Subcutaneous abdominal adipose tissue (tissue), 5 donors: ENCODE measurements around the gene LCK.

Experiments
- H3K27ac ChIP-seq: one replicate; pipeline ENCODE4 v1.7.0; 2013; ENCODE audit warnings: low read depth, mild to moderate bottlenecking, inconsistent platforms, low read length, moderate library complexity
- H3K27me3 ChIP-seq, 5 donors: one replicate each; pipeline ENCODE4 v1.7.0; 2013; ENCODE audit warnings: low read length in 5 of 5, inconsistent platforms in 1 of 5; ENCODE audit not compliant: control insufficient read depth in 5 of 5, insufficient read depth in 4 of 5
- H3K36me3 ChIP-seq, 5 donors: one replicate each; pipeline ENCODE4 v1.7.0; 2013; ENCODE audit warnings: low read length in 5 of 5; ENCODE audit not compliant: control insufficient read depth in 5 of 5, insufficient read depth in 5 of 5
- H3K4me1 ChIP-seq, 5 donors: one replicate each; pipeline ENCODE4 v1.7.0; 2013; ENCODE audit warnings: low read length in 5 of 5, mild to moderate bottlenecking in 3 of 5, moderate library complexity in 1 of 5; ENCODE audit not compliant: control insufficient read depth in 5 of 5, insufficient read depth in 5 of 5
- H3K4me3 ChIP-seq, 5 donors: one replicate each; pipeline ENCODE4 v1.7.0; 2013; ENCODE audit warnings: low read length in 5 of 5, low read depth in 1 of 5
- H3K9ac ChIP-seq, 5 donors: one replicate each; pipeline ENCODE4 v1.7.0; 2013; ENCODE audit warnings: low read length in 5 of 5, mild to moderate bottlenecking in 4 of 5, moderate library complexity in 3 of 5
- H3K9me3 ChIP-seq, 5 donors: one replicate each; pipeline ENCODE4 v1.7.0; 2013; ENCODE audit warnings: low read length in 5 of 5; ENCODE audit not compliant: control insufficient read depth in 5 of 5
- donor health status: healthy.
- donor health status: healthy.
- donor health status: healthy.
- donor health status: healthy.
- donor health status: healthy.

The LCK gene

DNA sequence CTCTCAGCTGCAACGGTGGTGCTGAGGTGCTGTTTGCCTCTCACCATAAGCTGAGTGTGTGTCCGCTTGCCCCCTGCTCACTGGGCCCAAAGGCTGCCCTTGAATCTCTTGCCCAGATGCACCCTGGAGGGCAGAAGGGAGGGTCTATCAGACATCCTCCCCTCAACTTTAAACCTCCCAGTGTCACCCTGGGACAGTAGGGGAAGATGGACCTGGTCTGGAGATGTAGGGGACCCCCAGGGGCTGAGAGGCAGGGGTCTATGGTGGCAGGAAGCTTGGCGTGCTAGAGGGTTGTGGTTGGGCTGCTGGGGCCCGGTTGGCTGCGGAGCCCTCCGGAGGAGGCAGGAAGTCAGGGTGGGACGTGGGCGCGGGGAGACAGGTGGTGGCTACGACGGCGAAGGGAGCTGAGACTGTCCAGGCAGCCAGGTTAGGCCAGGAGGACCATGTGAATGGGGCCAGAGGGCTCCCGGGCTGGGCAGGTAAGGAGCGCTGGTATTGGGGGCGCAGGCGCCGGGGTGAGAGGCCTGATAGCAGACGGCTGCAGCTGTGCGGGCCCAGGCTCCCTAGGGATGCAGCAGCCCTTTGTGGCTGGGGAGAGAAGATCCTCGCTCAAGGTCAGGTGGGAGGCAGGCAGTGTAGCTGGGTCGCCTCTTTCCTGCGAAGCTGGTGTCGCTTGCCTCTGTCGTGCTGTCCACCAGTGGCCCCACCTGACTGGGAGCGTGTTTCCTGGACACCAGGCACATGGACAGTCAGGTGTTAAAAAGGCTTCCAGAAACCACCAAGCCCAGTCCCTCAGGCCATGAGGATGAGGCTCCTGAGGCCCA, at the start of gene LCK:
TSS of gene LCK (plus strand) at position 373 of the 824 bp plus-strand sequence. CDS start 23,065 bp downstream, outside the sequence.
- H3K27ac ChIP-seq, result peak within 1 kb of the TSS; percentile 69
- H3K9ac ChIP-seq, result peak within 1 kb of the TSS in 2 of 5 donors; percentile 4 to 64
- H3K4me1 ChIP-seq, result peaks cover 8 to 70% (median 36%) of the 10 kb centered on the region in 5 donors
- peak within 1 kb of the TSS in 3 of 5 donors; percentile 6 to 38 (median 31) for H3K4me3 ChIP-seq
- peaks cover 0 to 7% (median 3%) of the 10 kb centered on the region in 5 donors for H3K27me3 ChIP-seq
- no peaks in the 10 kb centered on the region for H3K9me3 ChIP-seq
- no peaks in the 10 kb centered on the region for H3K36me3 ChIP-seq

DNA sequence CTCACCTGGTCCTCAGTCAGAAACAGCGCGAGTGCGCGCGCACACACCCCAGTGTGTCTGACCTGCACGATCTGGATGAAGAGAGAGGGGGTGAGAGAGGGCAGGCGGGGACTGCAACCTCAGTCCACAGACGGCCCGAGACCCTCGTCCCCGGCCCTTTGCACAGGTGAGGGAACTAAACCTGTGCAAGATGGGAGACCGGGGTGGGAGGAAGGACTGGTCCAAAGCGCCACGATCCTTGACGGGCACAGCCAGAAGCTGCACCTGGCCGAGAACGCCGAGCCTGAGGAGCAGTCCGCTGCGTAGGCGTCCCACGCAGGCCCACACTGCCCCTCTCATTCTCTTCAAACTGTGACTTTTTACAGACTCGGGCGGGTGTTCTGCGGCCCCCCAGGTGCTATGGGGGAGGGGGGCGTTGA, 46.1 kb upstream of the LCK start:
- Histone ChIP-seq H3K36me3 (no peaks in the 10 kb centered on the region), H3K27ac (peak overlapping the region; percentile 10), H3K27me3 (peaks cover 0 to 2% (median 0%) of the 10 kb centered on the region in 5 donors), H3K9me3 (no peaks in the 10 kb centered on the region), H3K9ac (peak overlapping the region in 4 of 5 donors; percentile 58 to 93 (median 82)), H3K4me3 (peak overlapping the region; percentile 65 to 87 (median 77)), H3K4me1 (peaks cover 6 to 46% (median 38%) of the 10 kb centered on the region in 5 donors)

DNA sequence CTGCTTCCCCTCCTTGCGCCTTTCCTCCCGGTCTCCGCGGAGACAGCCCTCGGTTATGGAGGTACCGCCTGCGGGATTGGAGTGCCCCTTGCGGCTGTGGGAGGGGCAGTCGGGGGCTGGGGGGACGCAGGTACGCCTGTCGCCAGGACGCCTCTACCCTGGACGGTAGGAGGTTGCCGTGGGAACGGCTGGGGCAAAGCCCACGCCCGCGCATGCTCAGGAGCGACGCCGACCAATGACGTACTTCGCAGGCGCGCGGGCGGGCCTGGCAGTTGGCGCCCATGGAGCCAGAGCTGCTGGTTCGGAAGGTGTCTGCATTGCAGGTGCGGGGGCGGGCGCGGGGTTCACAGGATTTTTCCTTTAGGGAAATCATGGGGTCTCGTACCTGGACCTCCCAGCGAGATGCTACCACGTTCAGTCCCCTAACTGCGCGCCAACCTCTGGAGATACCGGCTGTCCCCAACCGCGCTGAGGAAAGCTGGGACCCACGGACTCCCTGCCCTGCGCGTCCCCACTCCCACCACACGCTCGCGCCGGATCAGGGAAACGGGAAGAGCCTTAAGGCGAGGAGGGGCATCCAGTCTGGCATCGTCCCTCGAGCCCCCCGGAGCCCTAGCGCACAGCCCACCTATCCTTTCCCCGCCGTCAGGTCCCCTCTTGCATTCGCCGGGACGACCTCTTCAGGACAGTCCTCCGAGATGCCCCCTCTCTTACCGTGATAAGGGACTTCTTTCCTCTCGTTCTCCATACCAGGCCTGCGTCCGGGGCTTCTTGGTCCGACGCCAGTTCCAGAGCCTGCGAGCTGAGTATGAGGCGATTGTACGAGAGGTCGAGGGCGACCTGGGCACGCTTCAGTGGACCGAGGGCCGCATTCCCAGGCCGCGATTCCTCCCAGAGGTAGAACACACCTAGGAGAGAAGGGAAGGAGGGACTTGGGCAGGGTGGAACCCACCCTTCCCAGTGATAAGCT, 45.4 kb upstream of the LCK start, which contains the start of gene IQCC:
TSS of gene IQCC (plus strand) at position 271 of the 970 bp plus-strand sequence. CDS start at position 282, 11 bp downstream.
- Histone ChIP-seq H3K36me3 (no peaks in the 10 kb centered on the region), H3K27ac (peak within 1 kb of the TSS; percentile 10), H3K27me3 (peaks cover 0 to 2% (median 0%) of the 10 kb centered on the region in 5 donors), H3K9me3 (no peaks in the 10 kb centered on the region), H3K9ac (peak within 1 kb of the TSS; percentile 56 to 93 (median 79)), H3K4me1 (peaks cover 6 to 39% (median 30%) of the 10 kb centered on the region in 5 donors), H3K4me3 (peak within 1 kb of the TSS; percentile 68 to 87 (median 77))

DNA sequence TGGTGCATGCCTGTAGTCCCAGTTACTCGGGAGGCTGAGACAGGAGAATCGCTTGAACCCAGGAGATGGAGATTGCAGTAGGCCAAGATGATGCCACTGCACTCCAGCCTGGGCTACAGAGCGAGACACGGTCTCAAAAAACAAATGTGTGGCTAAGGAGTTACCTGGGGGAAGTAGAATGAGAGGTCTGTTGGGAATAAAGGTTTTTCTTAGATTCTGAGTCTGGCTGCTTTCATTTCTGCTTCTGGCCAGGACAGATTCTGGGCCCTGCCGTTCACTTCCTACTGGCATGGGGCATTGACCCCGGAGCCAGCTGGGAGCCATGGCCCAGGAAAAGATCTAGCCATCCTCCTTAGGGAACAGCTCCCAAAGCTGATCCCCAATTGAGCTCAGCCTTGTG, 42.6 kb upstream of the LCK start:
- peaks cover 6 to 26% (median 18%) of the 10 kb centered on the region in 5 donors for H3K4me1 ChIP-seq
- no peak overlapping the region for H3K9ac ChIP-seq
- peaks cover 0 to 10% (median 3%) of the 10 kb centered on the region in 5 donors for H3K36me3 ChIP-seq
- no peaks in the 10 kb centered on the region for H3K27me3 ChIP-seq
- H3K4me3 ChIP-seq, result no peak overlapping the region
- H3K9me3 ChIP-seq, result no peaks in the 10 kb centered on the region
- no peak overlapping the region for H3K27ac ChIP-seq

DNA sequence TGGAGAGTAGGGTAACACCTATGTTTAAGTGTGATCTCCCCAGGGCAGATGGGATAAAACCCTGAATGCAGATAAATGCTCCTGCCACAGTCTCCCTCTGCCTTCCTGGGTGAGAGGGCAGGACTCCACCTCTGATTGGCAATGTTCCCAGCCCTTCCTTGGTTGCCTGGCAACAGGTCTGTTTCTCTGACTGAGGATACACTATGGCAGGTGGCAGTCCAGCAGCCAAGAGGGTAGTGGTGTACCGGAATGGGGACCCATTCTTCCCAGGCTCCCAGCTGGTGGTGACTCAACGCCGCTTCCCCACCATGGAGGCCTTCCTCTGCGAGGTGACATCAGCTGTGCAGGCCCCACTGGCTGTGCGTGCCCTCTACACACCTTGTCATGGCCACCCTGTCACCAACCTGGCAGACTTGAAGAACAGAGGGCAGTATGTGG, 42.2 kb upstream of the LCK start, which contains the start of gene DCDC2B:
TSS of gene DCDC2B (plus strand) at position 199 of the 438 bp plus-strand sequence. CDS start at position 204, 5 bp downstream.
- peaks cover 0 to 10% (median 5%) of the 10 kb centered on the region in 5 donors for H3K36me3 ChIP-seq
- H3K9ac ChIP-seq, result no peak within 1 kb of the TSS
- H3K4me1 ChIP-seq, result peaks cover 6 to 26% (median 18%) of the 10 kb centered on the region in 5 donors
- no peak within 1 kb of the TSS for H3K4me3 ChIP-seq
- H3K9me3 ChIP-seq, result no peaks in the 10 kb centered on the region
- no peak within 1 kb of the TSS for H3K27ac ChIP-seq
- no peaks in the 10 kb centered on the region for H3K27me3 ChIP-seq

DNA sequence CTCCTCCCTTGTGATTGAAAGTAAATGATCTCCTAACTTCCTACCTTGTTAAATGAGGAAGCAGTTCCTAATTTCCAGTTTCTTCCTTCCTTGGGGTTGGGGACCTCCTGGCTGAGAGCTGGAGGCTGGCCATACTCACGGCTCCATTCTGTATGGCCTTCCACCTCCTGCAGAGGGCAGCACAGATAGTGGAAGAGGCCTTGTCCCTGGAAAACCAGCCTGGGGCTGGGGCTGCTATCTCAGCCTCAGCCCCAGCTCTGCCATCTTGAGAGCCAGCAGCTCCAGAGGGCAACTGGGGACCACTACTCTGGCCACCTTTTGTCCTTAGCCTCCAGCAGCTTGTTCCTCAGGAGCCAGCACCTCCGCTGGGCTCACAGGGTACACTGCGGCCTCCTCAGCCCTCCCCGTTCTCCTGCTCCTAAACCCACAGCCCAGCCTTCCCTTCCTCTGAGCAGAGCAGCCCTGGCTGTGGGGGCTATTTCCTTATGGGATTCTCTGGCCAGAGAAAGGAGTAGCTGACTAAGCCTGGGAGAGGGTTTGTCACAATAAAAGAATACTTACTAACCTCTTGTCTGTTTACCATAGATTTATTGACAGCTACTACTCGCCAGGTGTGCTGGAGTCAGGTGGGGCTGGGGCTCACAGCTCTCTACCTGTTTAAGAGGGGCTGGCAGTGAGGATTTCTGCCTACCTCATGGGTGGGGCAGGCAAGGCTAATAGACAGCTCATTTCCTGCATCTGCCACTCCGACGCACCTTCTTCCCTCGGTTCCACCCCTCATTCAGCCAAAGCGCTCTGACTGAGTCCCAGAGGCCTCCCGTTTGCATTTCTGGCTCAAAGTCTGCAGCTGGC, 35.2 kb upstream of the LCK start:
- Histone ChIP-seq H3K9me3 (no peaks in the 10 kb centered on the region), H3K4me3 (no peak overlapping the region), H3K27ac (peak overlapping the region; percentile 11), H3K4me1 (peaks cover 0 to 8% (median 3%) of the 10 kb centered on the region in 5 donors), H3K9ac (peak overlapping the region in 2 of 5 donors; percentile 9 to 26), H3K36me3 (peaks cover 0 to 62% (median 45%) of the 10 kb centered on the region in 5 donors), H3K27me3 (no peaks in the 10 kb centered on the region)

DNA sequence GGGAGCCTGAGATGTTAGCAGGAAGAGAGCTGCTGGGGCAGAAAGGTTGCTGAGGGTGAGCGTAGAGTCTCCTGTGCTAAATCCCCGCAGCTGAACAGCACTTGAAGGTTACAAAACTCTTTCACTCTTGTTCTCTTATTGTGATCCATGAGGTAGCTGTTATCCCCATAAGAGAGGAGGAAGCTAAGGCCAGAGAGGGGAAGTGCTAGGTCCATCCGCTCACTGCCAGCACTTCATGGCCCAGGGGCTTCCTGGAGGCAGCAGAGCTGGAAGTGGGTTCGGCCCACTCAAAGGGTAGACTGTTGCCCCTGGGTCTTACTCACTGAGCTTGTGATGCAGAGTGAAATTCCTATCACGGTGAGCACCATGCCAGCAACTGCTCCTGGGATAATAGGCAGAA, 34.5 kb upstream of the LCK start:
- Histone ChIP-seq H3K9ac (no peak overlapping the region), H3K9me3 (no peaks in the 10 kb centered on the region), H3K36me3 (peaks cover 0 to 62% (median 45%) of the 10 kb centered on the region in 5 donors), H3K27ac (no peak overlapping the region), H3K4me1 (peaks cover 3 to 15% (median 11%) of the 10 kb centered on the region in 5 donors), H3K4me3 (no peak overlapping the region), H3K27me3 (no peaks in the 10 kb centered on the region)

DNA sequence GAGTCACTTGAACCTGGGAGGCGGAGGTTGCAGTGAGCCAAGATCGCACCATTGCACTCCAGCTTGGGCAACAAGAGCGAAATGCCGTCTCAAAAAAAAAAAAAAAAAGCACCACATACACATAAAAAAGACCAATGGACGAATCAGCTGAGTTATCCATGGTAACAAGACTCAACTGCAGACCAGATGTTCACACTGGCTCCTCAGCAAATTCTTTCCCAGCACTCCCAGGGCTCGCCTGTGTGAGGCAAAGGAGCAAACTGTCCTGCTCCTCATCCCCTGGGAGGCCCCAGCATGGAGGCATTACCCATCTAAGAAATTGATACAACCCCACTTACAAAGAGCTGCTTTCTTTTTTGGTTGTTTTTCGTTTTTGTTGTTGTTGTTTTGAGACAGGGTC, 32.0 kb upstream of the LCK start:
- Histone ChIP-seq H3K9me3 (no peaks in the 10 kb centered on the region), H3K27me3 (no peaks in the 10 kb centered on the region), H3K27ac (no peak overlapping the region), H3K4me3 (no peak overlapping the region), H3K9ac (no peak overlapping the region), H3K36me3 (peaks cover 0 to 54% (median 42%) of the 10 kb centered on the region in 5 donors), H3K4me1 (peaks cover 7 to 31% (median 25%) of the 10 kb centered on the region in 5 donors)
